GM12878 (cell line): ENCODE results near the gene CD52.

Experiments used
- KDM1A ChIP-seq: fragments of 200-600 bp; sonication (generic); IDR thresholded peaks from 2 replicates; pipeline ENCODE4 v1.6.1; 2016; ENCODE audit warnings: borderline replicate concordance
- POLR2A ChIP-seq: IDR thresholded peaks from 2 replicates; pipeline ENCODE4 v1.6.1; 2011; ENCODE audit warnings: low read depth, mild to moderate bottlenecking, low read length
- TF ChIP-seq, protein P1 (sequence below), 3 experiments: IDR thresholded peaks in 2 of 3; conservative IDR thresholded peaks in 1 of 3; 2 replicates each; pipeline ENCODE4 v1.5.1; 2011; ENCODE audit warnings: low read depth in 3 of 3, low read length in 3 of 3, mild to moderate bottlenecking in 3 of 3, control low read depth in 2 of 3, moderate library complexity in 2 of 3, inconsistent platforms in 1 of 3, mixed read lengths in 1 of 3; ENCODE audit not compliant: control insufficient read depth in 2 of 3, insufficient read depth in 1 of 3; ENCODE audit errors: extremely low read depth in 1 of 3
- TF ChIP-seq, protein P2 (sequence below): IDR thresholded peaks from 2 replicates; pipeline ENCODE4 v1.6.1; 2012; ENCODE audit warnings: low read depth, low read length, improper control_type of control experiment
- TF ChIP-seq, protein P3 (sequence below): IDR thresholded peaks from 2 replicates; pipeline ENCODE4 v1.6.1; 2011; ENCODE audit warnings: low read depth, low read length, improper control_type of control experiment, borderline replicate concordance

DNA sequence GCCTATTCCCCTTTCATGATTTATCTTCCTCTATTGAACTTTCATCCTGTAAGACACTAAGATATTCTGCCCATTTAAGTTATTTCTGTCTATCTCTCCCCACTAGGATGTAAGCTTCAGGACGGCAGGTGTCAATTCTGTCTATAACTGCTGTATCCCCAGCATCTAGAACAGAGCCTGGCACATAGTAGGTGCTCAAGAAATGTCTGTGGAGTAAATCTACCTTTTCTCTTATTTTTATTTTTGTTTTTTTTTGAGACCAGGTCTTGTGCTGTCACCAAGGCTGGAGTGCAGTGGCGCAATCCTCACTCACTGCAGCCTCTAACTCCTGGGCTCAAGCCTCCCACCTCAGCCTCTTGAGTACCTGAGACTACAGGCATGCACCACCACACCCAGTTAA lies 5.6 kb downstream of the CD52 start:
- TF ChIP-seq, protein P1, sequence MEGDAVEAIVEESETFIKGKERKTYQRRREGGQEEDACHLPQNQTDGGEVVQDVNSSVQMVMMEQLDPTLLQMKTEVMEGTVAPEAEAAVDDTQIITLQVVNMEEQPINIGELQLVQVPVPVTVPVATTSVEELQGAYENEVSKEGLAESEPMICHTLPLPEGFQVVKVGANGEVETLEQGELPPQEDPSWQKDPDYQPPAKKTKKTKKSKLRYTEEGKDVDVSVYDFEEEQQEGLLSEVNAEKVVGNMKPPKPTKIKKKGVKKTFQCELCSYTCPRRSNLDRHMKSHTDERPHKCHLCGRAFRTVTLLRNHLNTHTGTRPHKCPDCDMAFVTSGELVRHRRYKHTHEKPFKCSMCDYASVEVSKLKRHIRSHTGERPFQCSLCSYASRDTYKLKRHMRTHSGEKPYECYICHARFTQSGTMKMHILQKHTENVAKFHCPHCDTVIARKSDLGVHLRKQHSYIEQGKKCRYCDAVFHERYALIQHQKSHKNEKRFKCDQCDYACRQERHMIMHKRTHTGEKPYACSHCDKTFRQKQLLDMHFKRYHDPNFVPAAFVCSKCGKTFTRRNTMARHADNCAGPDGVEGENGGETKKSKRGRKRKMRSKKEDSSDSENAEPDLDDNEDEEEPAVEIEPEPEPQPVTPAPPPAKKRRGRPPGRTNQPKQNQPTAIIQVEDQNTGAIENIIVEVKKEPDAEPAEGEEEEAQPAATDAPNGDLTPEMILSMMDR (IDR thresholded peaks at IDR 0.05 in 2 of 3, conservative IDR thresholded peaks at IDR 0.05 in 1 of 3; ENCODE audit: control insufficient read depth in 2 of 3, extremely low read depth in 1 of 3, insufficient read depth in 1 of 3, low read depth in 3 of 3, low read length in 3 of 3) = no peak
- TF ChIP-seq, protein P2, sequence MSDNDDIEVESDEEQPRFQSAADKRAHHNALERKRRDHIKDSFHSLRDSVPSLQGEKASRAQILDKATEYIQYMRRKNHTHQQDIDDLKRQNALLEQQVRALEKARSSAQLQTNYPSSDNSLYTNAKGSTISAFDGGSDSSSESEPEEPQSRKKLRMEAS = no peak
- TF ChIP-seq, protein P3, sequence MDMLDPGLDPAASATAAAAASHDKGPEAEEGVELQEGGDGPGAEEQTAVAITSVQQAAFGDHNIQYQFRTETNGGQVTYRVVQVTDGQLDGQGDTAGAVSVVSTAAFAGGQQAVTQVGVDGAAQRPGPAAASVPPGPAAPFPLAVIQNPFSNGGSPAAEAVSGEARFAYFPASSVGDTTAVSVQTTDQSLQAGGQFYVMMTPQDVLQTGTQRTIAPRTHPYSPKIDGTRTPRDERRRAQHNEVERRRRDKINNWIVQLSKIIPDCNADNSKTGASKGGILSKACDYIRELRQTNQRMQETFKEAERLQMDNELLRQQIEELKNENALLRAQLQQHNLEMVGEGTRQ = no peak
- TF ChIP-seq KDM1A (no peak), POLR2A (no peak)
